NCI-H446 (cell line): ENCODE measurements around the gene HOXD12.

ENCODE experiments used
- DNase-seq, 2 experiments: peaks; one replicate each; lab custom pipeline; 2025; lab: John Stamatoyannopoulos, UW

Gene HOXD12

DNA sequence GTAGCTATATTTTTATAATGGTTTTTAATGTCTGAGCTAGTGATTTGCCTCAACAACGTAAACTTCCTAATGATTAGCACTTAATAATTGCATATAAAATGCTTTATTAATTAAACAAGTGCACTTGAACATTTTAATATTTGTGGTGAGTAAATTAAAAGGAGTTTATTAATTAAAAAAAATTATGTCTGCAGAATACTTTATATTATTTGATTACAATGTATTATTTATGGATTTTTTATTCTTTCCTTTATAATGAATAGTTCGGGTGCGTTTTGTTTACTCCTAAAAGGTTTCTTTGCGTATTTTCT lies 32.2 kb downstream of the HOXD12 start:
- DNase-seq: no peak

- DNase-seq: no peak
Measured at GRCh38 chr2:176132205-176133171, 32.9 kb downstream of the HOXD12 start.

GRCh38 chr2:176133389-176133788 lies 33.8 kb downstream of the HOXD12 start:
- DNase-seq: no peak

- no peak for DNase-seq
Measured at GRCh38 chr2:176134035-176134434, 34.4 kb downstream of the HOXD12 start.

GRCh38 chr2:176135035-176135440 lies 35.4 kb downstream of the HOXD12 start:
- peak in 1 of 2 experiments; percentile 4 for DNase-seq

DNA sequence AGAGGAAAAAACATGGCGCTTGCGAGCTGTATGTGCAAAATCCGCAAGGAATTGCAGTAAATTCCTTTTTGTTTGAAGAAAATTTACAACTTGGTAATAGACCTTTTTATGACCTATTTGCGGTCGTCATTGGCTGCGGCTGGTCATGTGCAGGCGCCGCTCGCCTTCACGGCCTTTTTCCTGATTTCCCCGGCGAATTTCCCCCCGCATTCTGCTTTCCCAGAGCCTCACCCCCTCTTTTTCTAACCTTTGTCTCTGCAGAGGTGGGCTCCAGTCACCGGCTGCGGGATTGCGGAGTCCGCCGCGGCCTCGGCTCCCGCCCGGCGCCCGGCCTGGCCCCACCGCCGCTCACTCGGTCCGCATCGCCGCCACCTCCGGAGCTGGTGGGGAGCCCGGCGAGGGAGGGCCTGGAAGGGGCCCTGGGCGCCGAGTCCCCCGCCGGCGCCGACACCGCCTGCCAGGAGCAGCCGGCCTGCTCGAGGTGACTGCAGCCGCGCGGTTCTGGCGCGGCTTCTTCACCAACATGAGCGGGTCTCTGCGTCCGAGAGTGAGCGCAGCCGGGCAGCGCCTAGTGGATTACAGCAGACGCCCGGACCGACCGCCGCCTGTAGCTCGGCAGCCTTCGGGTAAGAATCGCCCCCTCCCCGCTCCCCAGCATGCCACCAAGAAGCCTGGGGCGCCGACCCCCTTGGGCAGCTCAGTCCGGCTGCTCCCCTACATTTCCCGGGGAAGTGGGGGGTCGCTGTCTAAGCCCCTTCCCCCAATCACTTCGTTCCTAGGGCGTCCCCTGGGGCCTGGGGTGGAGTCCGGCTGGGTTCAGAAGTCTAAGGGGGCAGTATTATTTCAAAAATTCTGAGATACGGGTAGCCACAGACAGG lies 37.0 kb downstream of the HOXD12 start:
- peak in 1 of 2 experiments; percentile 14 for DNase-seq

GRCh38 chr2:176137252-176137580 lies 37.6 kb downstream of the HOXD12 start:
- no peak for DNase-seq

GRCh38 chr2:176137906-176138305 lies 38.3 kb downstream of the HOXD12 start:
- DNase-seq: no peak

DNA sequence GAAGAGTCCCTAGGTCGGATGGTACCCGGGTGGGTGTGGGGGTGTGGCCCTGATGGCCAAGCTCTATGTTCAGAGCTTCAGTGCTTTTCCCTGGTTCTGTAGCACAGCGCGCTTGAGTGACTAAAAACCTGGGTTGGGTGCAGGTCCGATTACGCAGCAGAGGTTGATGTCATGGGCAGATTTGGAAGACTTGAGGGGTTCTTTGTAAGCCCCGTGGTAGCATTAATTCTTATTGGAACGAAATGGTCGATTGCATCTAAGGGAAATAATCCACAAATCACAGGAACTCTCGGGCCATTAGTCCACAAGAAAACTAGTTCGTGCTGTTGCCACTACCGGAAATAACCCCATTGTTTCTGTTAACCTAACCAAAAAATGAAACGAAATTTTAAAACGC lies 38.9 kb downstream of the HOXD12 start:
- no peak for DNase-seq

GRCh38 chr2:176138923-176139660 lies 39.5 kb downstream of the HOXD12 start:
- no peak for DNase-seq

- DNase-seq: peak in 1 of 2 experiments; percentile 32
Measured at GRCh38 chr2:176139661-176140512, 40.3 kb downstream of the HOXD12 start.

GRCh38 chr2:176140513-176141317 lies 41.1 kb downstream of the HOXD12 start:
- peak; percentile 72 to 92 for DNase-seq

DNA sequence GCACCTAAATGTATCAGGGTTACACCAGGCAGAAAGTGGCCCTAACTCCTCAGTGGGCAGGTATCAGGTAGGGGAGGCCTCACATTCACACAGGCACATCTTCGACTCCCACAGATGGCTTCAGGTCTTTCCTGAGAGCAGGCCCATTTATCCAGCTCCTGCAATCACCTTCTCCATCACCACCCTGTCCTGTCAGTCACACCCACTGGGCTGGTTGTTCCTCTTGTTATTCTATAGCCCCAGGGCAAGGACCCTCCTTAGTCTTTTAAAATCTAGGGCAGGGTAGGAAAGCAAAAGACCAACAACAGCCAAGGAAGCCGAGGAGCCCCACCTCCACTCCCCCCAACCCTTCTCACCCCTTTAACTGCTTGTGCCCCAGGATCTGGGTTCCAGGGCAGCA lies 42.7 kb downstream of the HOXD12 start:
- DNase-seq: no peak

DNA sequence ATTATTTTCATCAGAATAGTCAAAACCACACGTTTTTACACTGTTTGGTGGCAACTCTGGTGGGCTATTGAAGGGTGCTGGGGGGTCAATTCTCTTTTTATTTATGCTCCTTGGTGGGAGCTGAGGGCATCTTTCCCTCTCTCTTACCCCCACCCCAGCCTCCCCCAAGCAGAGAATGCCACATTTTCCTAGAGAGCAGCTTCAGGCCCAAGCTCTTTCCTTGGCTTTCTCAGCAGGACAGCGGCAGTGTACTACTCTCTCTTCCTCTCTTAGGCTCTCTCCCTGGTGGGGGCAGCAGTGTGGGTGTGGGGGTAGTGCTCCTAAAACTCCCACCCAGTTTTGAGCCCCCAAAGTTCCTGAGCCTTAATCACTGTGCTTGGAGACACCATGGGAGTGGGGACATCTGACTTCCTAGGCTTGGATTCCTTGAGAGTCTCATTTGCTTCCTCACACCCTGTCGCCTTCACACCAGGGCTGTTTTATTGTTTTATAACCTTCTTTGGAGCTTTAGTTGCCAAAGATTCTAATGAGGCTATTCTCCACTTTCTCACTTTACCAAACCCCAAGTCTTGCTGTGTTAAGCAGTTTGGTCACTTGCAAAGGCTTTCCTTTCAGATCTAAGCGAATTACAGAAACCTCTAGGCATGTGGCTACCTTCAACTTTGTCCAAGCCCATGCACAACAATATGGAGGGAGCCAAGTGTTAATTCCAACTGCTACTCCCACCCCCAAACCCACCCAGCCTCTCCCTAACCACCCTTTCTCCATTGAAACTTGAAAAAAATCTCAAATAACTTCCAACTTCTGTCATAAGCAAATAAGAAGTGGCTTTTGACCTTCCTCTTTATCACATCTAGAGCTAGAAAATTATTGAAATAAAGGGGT lies 45.7 kb downstream of the HOXD12 start:
- DNase-seq: no peak

DNA sequence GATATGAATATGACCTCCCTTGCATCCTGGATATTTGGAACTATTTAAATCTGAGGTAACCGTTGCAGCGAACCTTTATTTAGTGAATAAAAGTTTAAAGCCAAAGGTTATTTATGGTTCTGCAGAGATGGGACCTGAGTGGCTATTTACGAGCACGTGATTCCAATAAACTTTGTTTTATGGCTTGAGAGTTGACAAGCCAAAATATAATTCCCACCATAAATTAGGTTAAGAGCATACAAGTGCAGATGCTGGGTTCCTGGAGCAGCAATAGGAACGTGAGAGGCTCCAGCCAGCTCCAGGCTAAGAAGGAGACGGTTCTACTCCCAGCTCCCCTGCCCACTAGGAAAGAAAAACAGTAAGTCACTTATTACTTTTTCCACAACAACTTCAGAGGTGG lies 46.5 kb downstream of the HOXD12 start:
- no peak for DNase-seq

GRCh38 chr2:176146645-176147044 lies 47.0 kb downstream of the HOXD12 start:
- DNase-seq: no peak

GRCh38 chr2:176147210-176147799 lies 47.7 kb downstream of the HOXD12 start:
- DNase-seq: no peak

- no peak for DNase-seq
Measured at GRCh38 chr2:176147800-176148496, 48.4 kb downstream of the HOXD12 start.
